Measurements from ENCODE around the gene ADGRB2.

ADGRB2 gene

GRCh38 chr1:31793586-31794285 lies 29.6 kb upstream of the ADGRB2 start:
- no peak for DNase-seq (ENCODE audit: low read depth)

- no peak for DNase-seq (ENCODE audit: low read depth)
Observed at GRCh38 chr1:31793086-31793485, 28.9 kb upstream of the ADGRB2 start.

- no peak for DNase-seq (ENCODE audit: low read depth)
Observed at GRCh38 chr1:31792541-31792940, 28.4 kb upstream of the ADGRB2 start.

GRCh38 chr1:31792116-31792515 lies 28.0 kb upstream of the ADGRB2 start:
- DNase-seq (ENCODE audit: low read depth): no peak

- DNase-seq (ENCODE audit: low read depth): no peak
Observed at GRCh38 chr1:31791131-31791858, 27.2 kb upstream of the ADGRB2 start.

GRCh38 chr1:31790641-31791091 lies 26.5 kb upstream of the ADGRB2 start:
- no peak for DNase-seq (ENCODE audit: low read depth)

GRCh38 chr1:31790140-31790539 lies 26.0 kb upstream of the ADGRB2 start:
- no peak for DNase-seq (ENCODE audit: low read depth)

- DNase-seq (ENCODE audit: low read depth): peak; percentile 96
Observed at GRCh38 chr1:31789259-31790065, 25.3 kb upstream of the ADGRB2 start.

GRCh38 chr1:31788825-31789256 lies 24.7 kb upstream of the ADGRB2 start:
- no peak for DNase-seq (ENCODE audit: low read depth)

GRCh38 chr1:31788138-31788824 lies 24.1 kb upstream of the ADGRB2 start:
- DNase-seq (ENCODE audit: low read depth): peak; percentile 77

- no peak for DNase-seq (ENCODE audit: low read depth)
Observed at GRCh38 chr1:31787786-31788137, 23.6 kb upstream of the ADGRB2 start.

GRCh38 chr1:31787261-31787660 lies 23.1 kb upstream of the ADGRB2 start:
- DNase-seq (ENCODE audit: low read depth): no peak

GRCh38 chr1:31786366-31787060 lies 22.4 kb upstream of the ADGRB2 start:
- DNase-seq (ENCODE audit: low read depth): no peak

- no peak for DNase-seq (ENCODE audit: low read depth)
Observed at GRCh38 chr1:31785947-31786290, 21.8 kb upstream of the ADGRB2 start.

- DNase-seq (ENCODE audit: low read depth): no peak
Observed at GRCh38 chr1:31785020-31785946, 21.1 kb upstream of the ADGRB2 start.

- no peak for DNase-seq (ENCODE audit: low read depth)
Observed at GRCh38 chr1:31784356-31785019, 20.3 kb upstream of the ADGRB2 start.

- DNase-seq (ENCODE audit: low read depth): no peak
Observed at GRCh38 chr1:31783846-31784245, 19.7 kb upstream of the ADGRB2 start.

GRCh38 chr1:31782421-31783410 lies 18.6 kb upstream of the ADGRB2 start:
- no peak for DNase-seq (ENCODE audit: low read depth)

Data from activated gamma-delta T cell treated with anti-CD3 and anti-CD28 coated beads, Interleukin-2, amount 50 U/mL, for 16 hours (primary cell).